ENCODE data around the gene USP6NL. TPM values are rescaled to one million over a fixed set of nuclear protein-coding genes. Genes with fewer than 3 reads are reported as not detected.

USP6NL gene
- total RNA-seq, 1 experiment from 2014 or later, result 21.4 TPM

GRCh38 chr10:11444531-11445228 is 166.8 kb downstream of the USP6NL start:
- no peaks in the 10 kb centered on the region for H3K9me3 Mint-ChIP-seq
- H3K27me3 Mint-ChIP-seq (ENCODE audit: low read depth), result peaks cover 5% of the 10 kb centered on the region; the same call in 1 of the 2 replicates
- CTCF ChIA-PET, result interaction anchor here (0.6 to 2.7 kb wide), 5 partner anchors 9 to 351 kb away, joined by 3 to 9 read pairs (median 4); no protein-coding TSS in a partner anchor
- TF ChIP-seq JUN (CRISPR knock-in tag; IDR thresholded peaks at IDR 0.05) (no peak), ZNF423 (CRISPR knock-in tag; IDR thresholded peaks at IDR 0.05) (peak; percentile 58; the same call in 1 of the 2 replicates)
- ATAC-seq, result peak; percentile 14; the same call in 1 of the 2 replicates
- POLR2A ChIA-PET, result no interaction called here
- H3K4me3 Mint-ChIP-seq, result peak overlapping the region; percentile 11; the same call in 1 of the 2 replicates
- no peak for DNase-seq (ENCODE audit: low spot score)
- no peak overlapping the region for H3K27ac Mint-ChIP-seq
- H3K36me3 Mint-ChIP-seq, result no peaks in the 10 kb centered on the region
- peaks cover 51% of the 10 kb centered on the region for H3K4me1 Mint-ChIP-seq

- TF ChIP-seq EMX1 (CRISPR knock-in tag; IDR thresholded peaks at IDR 0.05) (no peak), JUN (CRISPR knock-in tag; IDR thresholded peaks at IDR 0.05) (no peak), ZNF121 (CRISPR knock-in tag; IDR thresholded peaks at IDR 0.05) (no peak), TP53 (CRISPR knock-in tag; IDR thresholded peaks at IDR 0.05) (no peak), ZNF416 (CRISPR knock-in tag; IDR thresholded peaks at IDR 0.05) (no peak), ZNF671 (CRISPR knock-in tag; IDR thresholded peaks at IDR 0.05) (no peak), NR1H2 (CRISPR knock-in tag; IDR thresholded peaks at IDR 0.05) (no peak), ERG (CRISPR knock-in tag; IDR thresholded peaks at IDR 0.05) (no peak), E2F5 (CRISPR knock-in tag; IDR thresholded peaks at IDR 0.05) (no peak)
- TF ChIP-seq, protein P1, sequence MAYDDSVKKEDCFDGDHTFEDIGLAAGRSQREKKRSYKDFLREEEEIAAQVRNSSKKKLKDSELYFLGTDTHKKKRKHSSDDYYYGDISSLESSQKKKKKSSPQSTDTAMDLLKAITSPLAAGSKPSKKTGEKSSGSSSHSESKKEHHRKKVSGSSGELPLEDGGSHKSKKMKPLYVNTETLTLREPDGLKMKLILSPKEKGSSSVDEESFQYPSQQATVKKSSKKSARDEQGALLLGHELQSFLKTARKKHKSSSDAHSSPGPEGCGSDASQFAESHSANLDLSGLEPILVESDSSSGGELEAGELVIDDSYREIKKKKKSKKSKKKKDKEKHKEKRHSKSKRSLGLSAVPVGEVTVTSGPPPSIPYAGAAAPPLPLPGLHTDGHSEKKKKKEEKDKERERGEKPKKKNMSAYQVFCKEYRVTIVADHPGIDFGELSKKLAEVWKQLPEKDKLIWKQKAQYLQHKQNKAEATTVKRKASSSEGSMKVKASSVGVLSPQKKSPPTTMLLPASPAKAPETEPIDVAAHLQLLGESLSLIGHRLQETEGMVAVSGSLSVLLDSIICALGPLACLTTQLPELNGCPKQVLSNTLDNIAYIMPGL (CRISPR knock-in tag; IDR thresholded peaks at IDR 0.05), result no peak
- TF ChIP-seq, protein P2, sequence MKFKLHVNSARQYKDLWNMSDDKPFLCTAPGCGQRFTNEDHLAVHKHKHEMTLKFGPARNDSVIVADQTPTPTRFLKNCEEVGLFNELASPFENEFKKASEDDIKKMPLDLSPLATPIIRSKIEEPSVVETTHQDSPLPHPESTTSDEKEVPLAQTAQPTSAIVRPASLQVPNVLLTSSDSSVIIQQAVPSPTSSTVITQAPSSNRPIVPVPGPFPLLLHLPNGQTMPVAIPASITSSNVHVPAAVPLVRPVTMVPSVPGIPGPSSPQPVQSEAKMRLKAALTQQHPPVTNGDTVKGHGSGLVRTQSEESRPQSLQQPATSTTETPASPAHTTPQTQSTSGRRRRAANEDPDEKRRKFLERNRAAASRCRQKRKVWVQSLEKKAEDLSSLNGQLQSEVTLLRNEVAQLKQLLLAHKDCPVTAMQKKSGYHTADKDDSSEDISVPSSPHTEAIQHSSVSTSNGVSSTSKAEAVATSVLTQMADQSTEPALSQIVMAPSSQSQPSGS (CRISPR knock-in tag; IDR thresholded peaks at IDR 0.05; ENCODE audit: borderline replicate concordance, low read depth), result no peak
- CTCF ChIA-PET, result interaction anchor here (0.6 to 2.7 kb wide), 5 partner anchors 9 to 352 kb away, joined by 3 to 9 read pairs (median 4); no protein-coding TSS in a partner anchor
- no peaks in the 10 kb centered on the region for H3K9me3 Mint-ChIP-seq
- POLR2A ChIA-PET, result no interaction called here
- no peaks in the 10 kb centered on the region for H3K36me3 Mint-ChIP-seq
- no peak overlapping the region for H3K27ac Mint-ChIP-seq
- DNase-seq (ENCODE audit: low spot score), result no peak
- peaks cover 49% of the 10 kb centered on the region for H3K4me1 Mint-ChIP-seq
- ATAC-seq, result no peak
- no peak overlapping the region for H3K4me3 Mint-ChIP-seq
- peaks cover 5% of the 10 kb centered on the region; the same call in 1 of the 2 replicates for H3K27me3 Mint-ChIP-seq (ENCODE audit: low read depth)
These were observed 167.3 kb downstream of the USP6NL start for GRCh38 chr10:11444155-11444530.

GRCh38 chr10:11443468-11444154 is 167.8 kb downstream of the USP6NL start:
- H3K4me3 Mint-ChIP-seq, result no peak overlapping the region
- peaks cover 5% of the 10 kb centered on the region; the same call in 1 of the 2 replicates for H3K27me3 Mint-ChIP-seq (ENCODE audit: low read depth)
- no peaks in the 10 kb centered on the region for H3K9me3 Mint-ChIP-seq
- H3K27ac Mint-ChIP-seq, result no peak overlapping the region
- peaks cover 45% of the 10 kb centered on the region for H3K4me1 Mint-ChIP-seq
- H3K36me3 Mint-ChIP-seq, result no peaks in the 10 kb centered on the region
- no peak for DNase-seq (ENCODE audit: low spot score)
- ChIA-PET CTCF (interaction anchor here (0.6 to 2.7 kb wide), 4 partner anchors 8 to 46 kb away, joined by 3 to 9 read pairs (median 4); no protein-coding TSS in a partner anchor), POLR2A (no interaction called here)
- ATAC-seq, result no peak
- no peak for TF ChIP-seq ZNF232 (CRISPR knock-in tag; IDR thresholded peaks at IDR 0.05)
- TF ChIP-seq, protein P3, sequence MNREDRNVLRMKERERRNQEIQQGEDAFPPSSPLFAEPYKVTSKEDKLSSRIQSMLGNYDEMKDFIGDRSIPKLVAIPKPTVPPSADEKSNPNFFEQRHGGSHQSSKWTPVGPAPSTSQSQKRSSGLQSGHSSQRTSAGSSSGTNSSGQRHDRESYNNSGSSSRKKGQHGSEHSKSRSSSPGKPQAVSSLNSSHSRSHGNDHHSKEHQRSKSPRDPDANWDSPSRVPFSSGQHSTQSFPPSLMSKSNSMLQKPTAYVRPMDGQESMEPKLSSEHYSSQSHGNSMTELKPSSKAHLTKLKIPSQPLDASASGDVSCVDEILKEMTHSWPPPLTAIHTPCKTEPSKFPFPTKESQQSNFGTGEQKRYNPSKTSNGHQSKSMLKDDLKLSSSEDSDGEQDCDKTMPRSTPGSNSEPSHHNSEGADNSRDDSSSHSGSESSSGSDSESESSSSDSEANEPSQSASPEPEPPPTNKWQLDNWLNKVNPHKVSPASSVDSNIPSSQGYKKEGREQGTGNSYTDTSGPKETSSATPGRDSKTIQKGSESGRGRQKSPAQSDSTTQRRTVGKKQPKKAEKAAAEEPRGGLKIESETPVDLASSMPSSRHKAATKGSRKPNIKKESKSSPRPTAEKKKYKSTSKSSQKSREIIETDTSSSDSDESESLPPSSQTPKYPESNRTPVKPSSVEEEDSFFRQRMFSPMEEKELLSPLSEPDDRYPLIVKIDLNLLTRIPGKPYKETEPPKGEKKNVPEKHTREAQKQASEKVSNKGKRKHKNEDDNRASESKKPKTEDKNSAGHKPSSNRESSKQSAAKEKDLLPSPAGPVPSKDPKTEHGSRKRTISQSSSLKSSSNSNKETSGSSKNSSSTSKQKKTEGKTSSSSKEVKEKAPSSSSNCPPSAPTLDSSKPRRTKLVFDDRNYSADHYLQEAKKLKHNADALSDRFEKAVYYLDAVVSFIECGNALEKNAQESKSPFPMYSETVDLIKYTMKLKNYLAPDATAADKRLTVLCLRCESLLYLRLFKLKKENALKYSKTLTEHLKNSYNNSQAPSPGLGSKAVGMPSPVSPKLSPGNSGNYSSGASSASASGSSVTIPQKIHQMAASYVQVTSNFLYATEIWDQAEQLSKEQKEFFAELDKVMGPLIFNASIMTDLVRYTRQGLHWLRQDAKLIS (CRISPR knock-in tag; IDR thresholded peaks at IDR 0.05; ENCODE audit: borderline replicate concordance), result no peak
- no peak for TF ChIP-seq ZNF121 (CRISPR knock-in tag; IDR thresholded peaks at IDR 0.05)
- no peak for TF ChIP-seq ETV6 (CRISPR knock-in tag; IDR thresholded peaks at IDR 0.05)
- no peak for TF ChIP-seq FOXP4 (CRISPR knock-in tag; IDR thresholded peaks at IDR 0.05)
- no peak for TF ChIP-seq NR2C2 (CRISPR knock-in tag; IDR thresholded peaks at IDR 0.05)
- TF ChIP-seq IRF2 (CRISPR knock-in tag; IDR thresholded peaks at IDR 0.05; ENCODE audit: borderline replicate concordance, low read depth), result no peak
- no peak for TF ChIP-seq E2F5 (CRISPR knock-in tag; IDR thresholded peaks at IDR 0.05)
